ENCODE data around the gene TRAF3.

TRAF3 gene

GRCh38 chr14:102758087-102758486 is 19.2 kb upstream of the TRAF3 start:
- no peak for ATAC-seq
- TF ChIP-seq OSR1 (CRISPR knock-in tag; IDR thresholded peaks at IDR 0.05) (no peak), CSDC2 (CRISPR knock-in tag; IDR thresholded peaks at IDR 0.05) (no peak), ARNTL (CRISPR knock-in tag; IDR thresholded peaks at IDR 0.05; ENCODE audit: borderline replicate concordance, low read depth) (no peak), SNAI2 (CRISPR knock-in tag; IDR thresholded peaks at IDR 0.05) (no peak), ZC3H10 (CRISPR knock-in tag; IDR thresholded peaks at IDR 0.05) (no peak)

- ATAC-seq: no peak
- TF ChIP-seq ZNF8 (CRISPR knock-in tag; IDR thresholded peaks at IDR 0.05): no peak
- TF ChIP-seq ESRRG (CRISPR knock-in tag; IDR thresholded peaks at IDR 0.05): no peak
- no peak for TF ChIP-seq TCF4 (CRISPR knock-in tag; IDR thresholded peaks at IDR 0.05; ENCODE audit: borderline replicate concordance)
- TF ChIP-seq ARNTL (CRISPR knock-in tag; IDR thresholded peaks at IDR 0.05; ENCODE audit: borderline replicate concordance, low read depth): no peak
- no peak for TF ChIP-seq ZNF565 (CRISPR knock-in tag; conservative IDR thresholded peaks at IDR 0.05; ENCODE audit: low read depth)
Observed at GRCh38 chr14:102759456-102760187, 17.6 kb upstream of the TRAF3 start.

GRCh38 chr14:102760496-102761193 is 16.6 kb upstream of the TRAF3 start:
- TF ChIP-seq ZFP30 (CRISPR knock-in tag; IDR thresholded peaks at IDR 0.05) (no peak), SNAI2 (CRISPR knock-in tag; IDR thresholded peaks at IDR 0.05) (no peak), BACH2 (CRISPR knock-in tag; IDR thresholded peaks at IDR 0.05; ENCODE audit: borderline replicate concordance) (no peak), ZNF565 (CRISPR knock-in tag; conservative IDR thresholded peaks at IDR 0.05; ENCODE audit: low read depth) (no peak), OSR1 (CRISPR knock-in tag; IDR thresholded peaks at IDR 0.05) (no peak), PATZ1 (CRISPR knock-in tag; IDR thresholded peaks at IDR 0.05; ENCODE audit: borderline replicate concordance) (no peak), TSHZ2 (CRISPR knock-in tag; IDR thresholded peaks at IDR 0.05) (no peak), RARB (CRISPR knock-in tag; IDR thresholded peaks at IDR 0.05) (no peak), GLIS3 (CRISPR knock-in tag; IDR thresholded peaks at IDR 0.05) (no peak), POU6F1 (CRISPR knock-in tag; IDR thresholded peaks at IDR 0.05; ENCODE audit: borderline replicate concordance, low read depth) (no peak), ZNF70 (CRISPR knock-in tag; IDR thresholded peaks at IDR 0.05) (no peak), ESRRG (CRISPR knock-in tag; IDR thresholded peaks at IDR 0.05) (no peak), CSRNP3 (CRISPR knock-in tag; IDR thresholded peaks at IDR 0.05) (no peak), CREB5 (CRISPR knock-in tag; IDR thresholded peaks at IDR 0.05; ENCODE audit: low read depth) (no peak), ZC3H10 (CRISPR knock-in tag; IDR thresholded peaks at IDR 0.05) (no peak), CSDC2 (CRISPR knock-in tag; IDR thresholded peaks at IDR 0.05) (no peak)
- ATAC-seq: no peak; the same call in 1 of the 3 replicates

All from SK-N-SH treated with all-trans-retinoic acid at 6 μM for 48 hours (cell line).